ENCODE results near the gene SEMA7A. TPM values are rescaled to one million over a fixed set of nuclear protein-coding genes. Genes with fewer than 3 reads are reported as not detected.
"Not testable (repeated sequence)": the region's sequence is repeated elsewhere in the genome, so short reads cannot be mapped to it uniquely, and the experiment has no call there.

Gene SEMA7A
- total and polyA plus RNA-seq, 9 donors, result 3.8 to 10.4 (median 6.4) TPM

DNA sequence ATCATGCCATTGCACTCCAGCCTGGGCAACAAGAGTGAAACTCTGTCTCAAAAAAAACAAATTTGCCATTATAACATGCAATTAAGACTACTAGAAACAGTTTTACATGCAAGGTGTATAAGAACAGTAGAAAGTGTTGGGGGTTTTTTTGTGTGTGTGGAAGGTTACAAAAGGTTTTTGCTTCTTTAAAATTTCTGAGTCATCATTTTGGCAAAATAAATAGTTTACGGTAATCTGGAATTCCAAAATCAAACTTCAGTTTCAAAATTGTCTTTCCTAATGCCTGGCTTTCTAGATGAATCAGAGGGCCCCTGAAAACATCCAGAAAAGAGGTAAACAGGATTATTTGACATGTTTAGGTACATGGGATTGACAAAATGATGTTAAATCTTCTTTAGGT is 72.9 kb downstream of the SEMA7A start:
- H3K4me3 ChIP-seq (ENCODE audit: low read length); DNase-seq; H3K36me3 ChIP-seq (ENCODE audit: control insufficient read depth, insufficient read depth, low read length); H3K4me1 ChIP-seq (ENCODE audit: control insufficient read depth, insufficient read depth, low read length); H3K9me3 ChIP-seq (replicated peaks; ENCODE audit: control insufficient read depth, low read depth, low read length); H3K27ac ChIP-seq (ENCODE audit: low read length): not testable (repeated sequence)
- peaks cover 22% of the 10 kb centered on the region for H3K27me3 ChIP-seq (ENCODE audit: control insufficient read depth, insufficient read depth, low read length)
- no CpG with 5 or more reads among the region's 1 CpG for WGBS (ENCODE audit: insufficient coverage)

DNA sequence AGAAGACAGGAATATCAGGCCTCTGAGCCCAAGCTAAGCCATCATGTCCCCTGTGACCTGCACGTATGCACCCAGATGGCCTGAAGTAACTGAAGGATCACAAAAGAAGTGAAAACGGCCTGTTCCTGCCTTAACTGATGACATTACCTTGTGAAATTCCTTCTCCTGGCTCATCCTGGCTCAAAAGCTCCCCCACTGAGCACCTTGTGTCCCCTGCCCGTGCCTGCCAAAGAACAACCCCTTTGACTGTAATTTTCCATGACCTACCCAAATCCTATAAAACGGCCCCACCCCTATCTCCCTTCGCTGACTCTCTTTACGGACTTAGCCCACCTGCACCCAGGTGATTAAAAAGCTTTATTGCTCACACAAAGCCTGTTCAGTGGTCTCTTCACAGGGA is 74.4 kb downstream of the SEMA7A start:
- 42% methylated on average over 6 of the region's 6 CpGs for WGBS (ENCODE audit: insufficient coverage)
- not testable (repeated sequence) for H3K27ac ChIP-seq (ENCODE audit: low read length); H3K9me3 ChIP-seq (replicated peaks; ENCODE audit: control insufficient read depth, low read depth, low read length); H3K4me3 ChIP-seq (ENCODE audit: low read length); H3K27me3 ChIP-seq (ENCODE audit: control insufficient read depth, insufficient read depth, low read length); H3K36me3 ChIP-seq (ENCODE audit: control insufficient read depth, insufficient read depth, low read length); DNase-seq; H3K4me1 ChIP-seq (ENCODE audit: control insufficient read depth, insufficient read depth, low read length)

Other genes starting within 250 kb of the SEMA7A start
- 0.40 TPM for gene STRA6, start 231.2 kb downstream of the SEMA7A start, total RNA-seq
- gene STRA6, start 231.2 kb downstream of the SEMA7A start, polyA plus RNA-seq (ENCODE audit: insufficient read depth in 1 of 8, insufficient read length in 8 of 8, low replicate concordance in 1 of 8), result 1 to 10 TPM in 5 of 8 donors, under 1 TPM in 3; 0.57 to 2.0 (median 1.2) TPM
- 0.04 TPM for gene CCDC33, start 197.6 kb downstream of the SEMA7A start, total RNA-seq
- gene CCDC33, start 197.6 kb downstream of the SEMA7A start, polyA plus RNA-seq (ENCODE audit: insufficient read depth in 1 of 8, insufficient read length in 8 of 8, low replicate concordance in 1 of 8), result under 1 TPM in 5 of 8 donors, not detected in 3; 0.11 to 0.36 (median 0.30) TPM
- gene CYP11A1, start 66.3 kb downstream of the SEMA7A start, total RNA-seq, result 1.2 TPM
- gene CYP11A1, start 66.3 kb downstream of the SEMA7A start, polyA plus RNA-seq (ENCODE audit: insufficient read depth in 1 of 8, insufficient read length in 8 of 8, low replicate concordance in 1 of 8), result 1 to 10 TPM; 1.7 to 3.6 (median 2.4) TPM
- 30.6 TPM for gene UBL7, start 27.2 kb upstream of the SEMA7A start, total RNA-seq
- 10 to 100 TPM; 35.0 to 38.8 (median 36.3) TPM for gene UBL7, start 27.2 kb upstream of the SEMA7A start, polyA plus RNA-seq (ENCODE audit: insufficient read depth in 1 of 8, insufficient read length in 8 of 8, low replicate concordance in 1 of 8)
- 2.5 TPM for gene ARID3B, start 107.3 kb upstream of the SEMA7A start, total RNA-seq
- gene ARID3B, start 107.3 kb upstream of the SEMA7A start, polyA plus RNA-seq (ENCODE audit: insufficient read depth in 1 of 8, insufficient read length in 8 of 8, low replicate concordance in 1 of 8), result 1 to 10 TPM; 3.5 to 6.3 (median 4.7) TPM
- 31.9 TPM for gene CLK3, start 181.9 kb upstream of the SEMA7A start, total RNA-seq
- gene CLK3, start 181.9 kb upstream of the SEMA7A start, polyA plus RNA-seq (ENCODE audit: insufficient read depth in 1 of 8, insufficient read length in 8 of 8, low replicate concordance in 1 of 8), result 10 to 100 TPM; 42.9 to 53.0 (median 48.0) TPM